Measurements from ENCODE around the gene LMBR1L. TPM values are rescaled to one million over a fixed set of nuclear protein-coding genes. Genes with fewer than 3 reads are reported as not detected.

LMBR1L gene
- total RNA-seq, 1 donor from 2014 or later, result 86.1 TPM

DNA sequence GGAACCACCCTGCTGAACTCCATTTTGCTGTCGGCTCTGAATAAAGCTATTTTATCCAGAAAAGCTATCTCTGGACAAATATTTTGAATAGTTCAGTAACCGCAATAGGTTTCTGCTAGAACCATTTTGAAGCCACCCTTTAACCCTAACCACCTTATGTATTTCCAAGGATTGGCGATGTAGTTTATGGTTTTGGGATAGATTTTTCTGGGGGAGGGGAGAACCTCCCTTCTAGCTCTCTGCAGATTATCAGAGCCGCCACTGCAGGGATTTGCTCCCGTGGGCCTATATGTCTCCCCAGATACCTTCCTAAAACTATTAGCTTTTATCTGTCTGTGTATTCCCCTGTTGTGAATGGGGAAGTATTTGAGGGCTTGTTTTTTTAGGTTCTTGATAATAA, 22.4 kb upstream of the LMBR1L start:
- H3K4me3 Mint-ChIP-seq (ENCODE audit: unreplicated experiment), result no peak overlapping the region
- no peaks in the 10 kb centered on the region for H3K9me3 Mint-ChIP-seq (ENCODE audit: unreplicated experiment)
- DNase-seq (ENCODE audit: extremely low spot score, unreplicated experiment), result no peak
- H3K27ac Mint-ChIP-seq (ENCODE audit: unreplicated experiment), result no peak overlapping the region
- H3K4me1 Mint-ChIP-seq (ENCODE audit: unreplicated experiment), result peaks cover 33% of the 10 kb centered on the region
- H3K27me3 Mint-ChIP-seq (ENCODE audit: unreplicated experiment), result no peaks in the 10 kb centered on the region
- TF ChIP-seq, protein P1, sequence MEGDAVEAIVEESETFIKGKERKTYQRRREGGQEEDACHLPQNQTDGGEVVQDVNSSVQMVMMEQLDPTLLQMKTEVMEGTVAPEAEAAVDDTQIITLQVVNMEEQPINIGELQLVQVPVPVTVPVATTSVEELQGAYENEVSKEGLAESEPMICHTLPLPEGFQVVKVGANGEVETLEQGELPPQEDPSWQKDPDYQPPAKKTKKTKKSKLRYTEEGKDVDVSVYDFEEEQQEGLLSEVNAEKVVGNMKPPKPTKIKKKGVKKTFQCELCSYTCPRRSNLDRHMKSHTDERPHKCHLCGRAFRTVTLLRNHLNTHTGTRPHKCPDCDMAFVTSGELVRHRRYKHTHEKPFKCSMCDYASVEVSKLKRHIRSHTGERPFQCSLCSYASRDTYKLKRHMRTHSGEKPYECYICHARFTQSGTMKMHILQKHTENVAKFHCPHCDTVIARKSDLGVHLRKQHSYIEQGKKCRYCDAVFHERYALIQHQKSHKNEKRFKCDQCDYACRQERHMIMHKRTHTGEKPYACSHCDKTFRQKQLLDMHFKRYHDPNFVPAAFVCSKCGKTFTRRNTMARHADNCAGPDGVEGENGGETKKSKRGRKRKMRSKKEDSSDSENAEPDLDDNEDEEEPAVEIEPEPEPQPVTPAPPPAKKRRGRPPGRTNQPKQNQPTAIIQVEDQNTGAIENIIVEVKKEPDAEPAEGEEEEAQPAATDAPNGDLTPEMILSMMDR (IDR thresholded peaks at IDR 0.05), result no peak
- H3K36me3 Mint-ChIP-seq (ENCODE audit: unreplicated experiment), result peaks cover 23% of the 10 kb centered on the region

DNA sequence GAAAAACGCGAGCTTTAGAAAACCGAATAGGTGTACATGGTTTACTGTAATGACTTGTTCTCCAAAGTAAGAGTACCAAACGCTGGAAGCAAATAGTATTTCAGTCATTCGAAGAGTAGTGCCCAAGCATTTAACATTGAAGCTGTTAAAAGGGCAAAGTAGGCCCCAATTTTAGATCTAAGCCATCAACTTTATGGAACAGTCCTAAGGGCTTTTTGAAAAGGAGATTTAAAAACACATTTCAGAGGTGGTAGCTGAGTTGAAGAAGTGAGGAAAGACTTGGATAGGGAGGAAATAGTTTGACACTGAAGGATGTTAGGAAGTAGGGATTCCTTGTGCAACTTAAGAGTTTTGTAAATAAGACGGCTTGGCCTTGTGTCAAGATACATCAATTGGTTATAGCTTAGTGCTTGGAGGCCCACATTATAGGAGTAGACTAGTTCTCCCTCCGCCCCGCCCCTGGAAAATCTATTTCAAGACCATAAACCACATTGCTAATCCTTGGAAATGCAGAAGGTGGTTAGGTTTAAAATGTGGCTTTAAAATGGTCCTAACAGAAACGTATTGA, 21.3 kb upstream of the LMBR1L start:
- Mint-ChIP-seq H3K4me3 (ENCODE audit: unreplicated experiment) (peak overlapping the region; percentile 79), H3K9me3 (ENCODE audit: unreplicated experiment) (no peaks in the 10 kb centered on the region), H3K4me1 (ENCODE audit: unreplicated experiment) (peaks cover 33% of the 10 kb centered on the region), H3K27ac (ENCODE audit: unreplicated experiment) (peak overlapping the region; percentile 90), H3K27me3 (ENCODE audit: unreplicated experiment) (no peaks in the 10 kb centered on the region), H3K36me3 (ENCODE audit: unreplicated experiment) (peaks cover 31% of the 10 kb centered on the region)
- DNase-seq (ENCODE audit: extremely low spot score, unreplicated experiment), result no peak
- TF ChIP-seq, protein P1 (IDR thresholded peaks at IDR 0.05), result no peak

DNA sequence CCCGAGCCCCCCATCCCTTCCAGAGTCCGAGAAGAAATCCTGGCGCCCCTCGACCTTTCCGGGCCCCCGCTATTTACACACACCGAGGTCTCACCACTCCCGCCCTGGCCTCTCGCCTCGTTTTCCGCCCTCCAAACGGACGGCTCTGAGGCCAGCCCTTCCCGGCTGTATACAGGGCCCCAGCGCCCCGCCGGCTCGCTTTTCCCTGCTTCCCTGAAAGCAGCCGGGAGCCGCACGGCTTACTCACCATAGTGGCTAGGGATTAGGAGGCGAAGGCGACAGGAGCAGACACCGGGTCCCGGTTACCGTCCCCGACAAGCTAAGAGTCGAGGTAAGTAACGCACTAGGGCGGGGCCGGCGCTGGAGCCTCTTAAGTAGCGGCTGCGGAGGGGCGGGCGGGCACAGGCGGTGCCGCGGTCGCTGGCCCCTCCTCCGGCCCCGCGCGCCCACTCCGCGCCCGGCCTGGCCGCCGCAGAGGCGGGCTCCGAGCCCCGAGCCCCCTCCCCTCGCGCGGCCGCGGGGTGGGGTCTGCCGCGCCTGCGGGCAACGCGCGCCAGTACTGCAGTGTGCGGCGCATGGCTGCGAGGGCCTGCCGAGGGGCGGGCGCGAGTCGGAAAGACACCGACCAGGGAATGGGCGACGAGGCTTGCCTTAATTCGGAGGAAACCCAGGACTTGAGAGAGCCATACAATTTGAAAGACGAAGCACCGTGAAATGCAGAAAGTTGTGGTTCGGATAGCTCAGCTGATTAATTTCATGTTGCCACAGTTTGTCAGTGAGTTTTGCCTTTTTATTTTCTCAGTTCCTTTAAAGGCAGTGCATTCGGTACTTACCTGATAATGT, 20.6 kb upstream of the LMBR1L start, which contains the start of gene TUBA1B:
Gene TUBA1B (minus strand): TSS at position 345 of the 843 bp plus-strand sequence. CDS start 95 bp downstream, at position 250.
- DNase-seq (ENCODE audit: extremely low spot score, unreplicated experiment), result peak; percentile 96
- peaks cover 33% of the 10 kb centered on the region for H3K4me1 Mint-ChIP-seq (ENCODE audit: unreplicated experiment)
- peak within 1 kb of the TSS; percentile 94 for H3K4me3 Mint-ChIP-seq (ENCODE audit: unreplicated experiment)
- no peaks in the 10 kb centered on the region for H3K9me3 Mint-ChIP-seq (ENCODE audit: unreplicated experiment)
- peaks cover 34% of the 10 kb centered on the region for H3K36me3 Mint-ChIP-seq (ENCODE audit: unreplicated experiment)
- H3K27me3 Mint-ChIP-seq (ENCODE audit: unreplicated experiment), result no peaks in the 10 kb centered on the region
- H3K27ac Mint-ChIP-seq (ENCODE audit: unreplicated experiment), result peak within 1 kb of the TSS; percentile 99
- TF ChIP-seq, protein P1 (IDR thresholded peaks at IDR 0.05), result no peak

DNA sequence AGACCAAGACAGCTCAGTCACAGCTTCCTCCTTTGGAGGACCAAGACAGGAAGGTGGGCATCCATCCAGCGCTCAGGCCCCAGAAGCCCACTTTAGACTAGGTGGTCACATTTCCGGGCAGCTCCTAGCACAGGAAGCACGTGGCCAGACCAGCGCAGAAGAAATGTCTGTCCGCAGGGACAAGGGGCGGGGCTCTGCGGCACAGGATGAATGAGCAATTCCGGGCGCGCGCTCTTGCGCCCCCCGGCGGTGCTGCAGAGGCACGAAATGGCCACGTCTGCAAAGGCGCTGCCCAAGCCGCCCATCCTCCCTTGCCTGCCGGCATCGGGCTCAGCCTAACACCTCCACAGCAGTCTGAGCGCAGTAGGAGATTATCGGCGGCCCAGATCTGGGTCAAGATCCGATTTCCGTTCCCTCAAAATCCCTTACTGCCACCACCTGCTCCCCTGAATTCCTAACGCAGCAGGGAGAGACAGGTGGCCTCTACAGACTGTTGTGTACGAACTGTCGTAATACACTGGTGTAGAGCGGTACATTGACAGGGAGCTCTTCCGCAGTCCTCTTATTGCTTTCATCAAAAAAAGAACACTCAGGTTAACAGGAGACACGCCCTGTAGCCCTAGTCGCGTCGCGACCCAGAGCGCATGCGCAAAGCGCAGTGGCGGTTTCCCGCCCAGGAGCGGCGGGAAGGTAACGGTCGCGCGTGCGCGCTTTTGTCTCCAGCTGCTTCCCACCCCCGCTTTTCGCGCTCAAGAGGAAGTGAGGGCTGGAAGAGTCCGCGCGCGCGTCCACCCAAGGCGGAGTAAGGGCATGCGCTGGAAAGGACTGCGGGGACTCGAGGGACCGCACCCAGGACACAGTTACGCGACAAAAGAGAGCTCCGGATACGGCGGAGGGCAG, 19.8 kb upstream of the LMBR1L start:
- TF ChIP-seq, protein P1 (IDR thresholded peaks at IDR 0.05), result peak; percentile 92
- peaks cover 33% of the 10 kb centered on the region for H3K4me1 Mint-ChIP-seq (ENCODE audit: unreplicated experiment)

More for the DNA sequence above, 19.8 kb upstream of the LMBR1L start:
- peaks cover 34% of the 10 kb centered on the region for H3K36me3 Mint-ChIP-seq (ENCODE audit: unreplicated experiment)
- H3K27me3 Mint-ChIP-seq (ENCODE audit: unreplicated experiment), result no peaks in the 10 kb centered on the region
- H3K27ac Mint-ChIP-seq (ENCODE audit: unreplicated experiment), result peak overlapping the region; percentile 99
- H3K9me3 Mint-ChIP-seq (ENCODE audit: unreplicated experiment), result no peaks in the 10 kb centered on the region
- peak; percentile 97 for DNase-seq (ENCODE audit: extremely low spot score, unreplicated experiment)
- H3K4me3 Mint-ChIP-seq (ENCODE audit: unreplicated experiment), result peak overlapping the region; percentile 94

Data from osteocyte (in vitro differentiated cells).